Mesendoderm (in vitro differentiated cells): ENCODE measurements around the gene KCNQ1.

ENCODE experiments used
- DNase-seq: peaks from one replicate; pipeline ENCODE4 v3.0.0; 2013
- H2AK5ac ChIP-seq: 2 replicates; pipeline ENCODE4 v1.6.1; 2013; ENCODE audit warnings: low read length, inconsistent platforms
- H2BK120ac ChIP-seq: 2 replicates; pipeline ENCODE4 v1.6.1; 2013; ENCODE audit warnings: low read depth, mild to moderate bottlenecking, low read length, moderate library complexity, mixed read lengths
- H2BK15ac ChIP-seq: replicated peaks from 2 replicates; pipeline ENCODE4 v1.6.1; 2013; ENCODE audit warnings: low read depth, mild to moderate bottlenecking, moderate library complexity
- H2BK5ac ChIP-seq: 2 replicates; pipeline ENCODE4 v1.6.1; 2013; ENCODE audit warnings: low read length, inconsistent platforms
- H3K18ac ChIP-seq: 2 replicates; pipeline ENCODE4 v1.6.1; 2013; ENCODE audit warnings: mild to moderate bottlenecking, low read length, mixed read lengths
- H3K23ac ChIP-seq: one replicate; pipeline ENCODE4 v1.6.1; 2013; ENCODE audit warnings: low read length
- H3K27ac ChIP-seq: 2 replicates; pipeline ENCODE4 v1.5.1; 2013; ENCODE audit warnings: low read depth, mild to moderate bottlenecking, inconsistent platforms, low read length, moderate library complexity
- H3K27me3 ChIP-seq: 2 replicates; pipeline ENCODE4 v1.6.1; 2013; ENCODE audit warnings: low read length, control low read depth, mild to moderate bottlenecking, inconsistent platforms; ENCODE audit not compliant: insufficient read depth, poor library complexity
- H3K36me3 ChIP-seq: 2 replicates; pipeline ENCODE4 v1.6.1; 2013; ENCODE audit warnings: low read length, inconsistent platforms; ENCODE audit not compliant: control insufficient read depth, insufficient read depth
- H3K4ac ChIP-seq: one replicate; pipeline ENCODE4 v1.6.1; 2013; ENCODE audit warnings: low read depth, mild to moderate bottlenecking, low read length, moderate library complexity
- H3K4me1 ChIP-seq: 2 replicates; pipeline ENCODE4 v1.6.1; 2013; ENCODE audit warnings: low read depth, low read length, inconsistent platforms; ENCODE audit not compliant: control insufficient read depth
- H3K4me2 ChIP-seq: 2 replicates; pipeline ENCODE4 v1.6.1; 2013; ENCODE audit warnings: low read length
- H3K4me3 ChIP-seq: 2 replicates; pipeline ENCODE4 v1.5.1; 2013; ENCODE audit warnings: mild to moderate bottlenecking, low read length
- H3K56ac ChIP-seq: one replicate; pipeline ENCODE4 v1.6.1; 2013; ENCODE audit warnings: low read length
- H3K79me1 ChIP-seq: 2 replicates; pipeline ENCODE4 v1.6.1; 2013; ENCODE audit warnings: low read length, inconsistent platforms
- H3K79me2 ChIP-seq: 2 replicates; pipeline ENCODE4 v1.6.1; 2013; ENCODE audit warnings: mild to moderate bottlenecking, low read length; ENCODE audit not compliant: control insufficient read depth, insufficient read depth
- H3K9ac ChIP-seq: 2 replicates; pipeline ENCODE4 v1.6.1; 2013; ENCODE audit warnings: low read length, inconsistent platforms
- H4K5ac ChIP-seq: one replicate; pipeline ENCODE4 v1.6.1; 2013; ENCODE audit warnings: low read length
- H4K8ac ChIP-seq: one replicate; pipeline ENCODE4 v1.6.1; 2013; ENCODE audit warnings: low read depth, mild to moderate bottlenecking, control low read depth, low read length, moderate library complexity
- WGBS: extraction: QIAGEN DNeasy Blood & Tissue Kit; methylation state at CpG from one replicate; pipeline ENCODE4 v1.1.7; 2013; ENCODE audit warnings: low lambda C conversion rate, missing lambda C conversion rate; ENCODE audit not compliant: insufficient coverage; ENCODE audit errors: extremely low coverage; 5-methylcytosine and 5-hydroxymethylcytosine counted together

KCNQ1 gene

DNA sequence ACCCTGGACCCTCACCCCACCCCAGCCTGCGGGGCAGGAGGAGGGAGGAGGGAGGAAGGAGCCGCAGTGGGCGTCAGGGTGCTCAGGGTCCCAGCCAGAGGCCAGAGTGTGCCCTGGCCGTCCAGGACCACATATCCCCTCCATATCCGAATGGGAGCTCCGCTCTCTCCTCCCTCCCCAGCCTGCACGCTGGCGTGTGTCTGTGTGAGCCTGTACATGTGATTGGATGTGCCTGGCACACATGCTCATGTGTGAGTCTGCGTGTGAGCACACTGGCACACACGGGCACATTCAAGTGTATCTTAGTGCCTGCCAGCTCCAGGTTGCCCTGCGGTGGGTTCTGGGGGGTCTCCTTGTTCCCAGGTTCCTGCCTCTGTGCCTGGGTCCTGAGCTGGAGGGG, 36.1 kb upstream of the KCNQ1 start:
- Histone ChIP-seq H4K5ac (no peak overlapping the region), H3K23ac (no peak overlapping the region), H3K18ac (no peak overlapping the region), H3K9ac (no peak overlapping the region), H3K27me3 (no peaks in the 10 kb centered on the region), H2AK5ac (no peak overlapping the region), H3K4ac (no peak overlapping the region), H3K79me1 (no peaks in the 10 kb centered on the region), H3K79me2 (no peaks in the 10 kb centered on the region), H2BK15ac (no peak overlapping the region), H3K27ac (no peak overlapping the region), H3K4me2 (no peak overlapping the region), H3K56ac (no peak overlapping the region), H3K36me3 (no peaks in the 10 kb centered on the region), H3K4me3 (no peak overlapping the region), H2BK120ac (no peak overlapping the region), H2BK5ac (no peak overlapping the region), H4K8ac (no peak overlapping the region), H3K4me1 (no peaks in the 10 kb centered on the region)
- WGBS, result no CpG with 5 or more reads among the region's 11 CpGs
- no peak for DNase-seq

- H3K56ac ChIP-seq, result no peak overlapping the region
- WGBS, result no CpG with 5 or more reads among the region's 16 CpGs
- H2BK120ac ChIP-seq, result no peak overlapping the region
- H3K9ac ChIP-seq, result no peak overlapping the region
- H2BK15ac ChIP-seq, result no peak overlapping the region
- no peak overlapping the region for H3K23ac ChIP-seq
- DNase-seq, result no peak
- no peaks in the 10 kb centered on the region for H3K36me3 ChIP-seq
- H3K4me1 ChIP-seq, result no peaks in the 10 kb centered on the region
- H3K27me3 ChIP-seq, result no peaks in the 10 kb centered on the region
- H3K4me2 ChIP-seq, result no peak overlapping the region
- H3K18ac ChIP-seq, result no peak overlapping the region
- H3K4me3 ChIP-seq, result no peak overlapping the region
- no peak overlapping the region for H3K27ac ChIP-seq
- no peak overlapping the region for H4K8ac ChIP-seq
- no peak overlapping the region for H4K5ac ChIP-seq
- no peak overlapping the region for H3K4ac ChIP-seq
- no peak overlapping the region for H2BK5ac ChIP-seq
- H2AK5ac ChIP-seq, result no peak overlapping the region
- no peaks in the 10 kb centered on the region for H3K79me2 ChIP-seq
- no peaks in the 10 kb centered on the region for H3K79me1 ChIP-seq
Observed at GRCh38 chr11:2409126-2409525, 35.7 kb upstream of the KCNQ1 start.

GRCh38 chr11:2409611-2410468, 35.0 kb upstream of the KCNQ1 start:
- H3K56ac ChIP-seq, result no peak overlapping the region
- H3K4me1 ChIP-seq, result no peaks in the 10 kb centered on the region
- no peak overlapping the region for H2BK15ac ChIP-seq
- H3K79me1 ChIP-seq, result no peaks in the 10 kb centered on the region
- H3K27me3 ChIP-seq, result no peaks in the 10 kb centered on the region
- no peak overlapping the region for H3K4me3 ChIP-seq
- H3K79me2 ChIP-seq, result no peaks in the 10 kb centered on the region
- H3K23ac ChIP-seq, result no peak overlapping the region
- H2BK120ac ChIP-seq, result no peak overlapping the region
- no peak overlapping the region for H3K27ac ChIP-seq
- H4K5ac ChIP-seq, result no peak overlapping the region
- DNase-seq, result no peak
- H3K18ac ChIP-seq, result no peak overlapping the region
- H2BK5ac ChIP-seq, result no peak overlapping the region
- H3K4me2 ChIP-seq, result no peak overlapping the region
- H3K36me3 ChIP-seq, result no peaks in the 10 kb centered on the region
- H3K4ac ChIP-seq, result no peak overlapping the region
- no peak overlapping the region for H2AK5ac ChIP-seq
- no peak overlapping the region for H3K9ac ChIP-seq
- no CpG with 5 or more reads among the region's 42 CpGs for WGBS
- H4K8ac ChIP-seq, result no peak overlapping the region

DNA sequence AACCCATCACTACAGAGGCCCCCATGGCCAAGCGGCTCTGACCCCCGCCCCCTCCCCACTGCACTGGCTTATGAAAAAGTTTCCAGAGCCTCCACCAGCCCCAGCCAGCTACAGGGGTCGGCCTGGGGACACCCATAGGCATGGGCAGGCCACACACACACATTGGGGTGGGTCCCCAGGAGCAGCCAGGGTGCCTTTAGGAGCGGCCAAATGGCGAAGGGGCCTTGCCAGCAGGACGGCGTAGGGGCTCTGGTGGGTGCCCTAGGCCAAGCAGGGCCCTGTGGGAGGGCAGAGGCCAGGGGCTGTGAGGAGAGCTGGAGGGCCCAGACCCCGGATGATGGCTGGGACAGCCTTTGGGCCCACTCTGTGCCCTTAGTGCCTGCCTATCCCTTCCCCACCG, 34.2 kb upstream of the KCNQ1 start:
- DNase-seq, result no peak
- H4K5ac ChIP-seq, result no peak overlapping the region
- H2AK5ac ChIP-seq, result no peak overlapping the region
- H3K18ac ChIP-seq, result no peak overlapping the region
- H2BK15ac ChIP-seq, result no peak overlapping the region
- no peaks in the 10 kb centered on the region for H3K79me2 ChIP-seq
- no peaks in the 10 kb centered on the region for H3K4me1 ChIP-seq
- H3K36me3 ChIP-seq, result no peaks in the 10 kb centered on the region
- H2BK120ac ChIP-seq, result no peak overlapping the region
- H3K4me2 ChIP-seq, result no peak overlapping the region
- H3K4me3 ChIP-seq, result no peak overlapping the region
- no peaks in the 10 kb centered on the region for H3K27me3 ChIP-seq
- no peak overlapping the region for H3K56ac ChIP-seq
- WGBS, result no CpG with 5 or more reads among the region's 9 CpGs
- no peak overlapping the region for H3K23ac ChIP-seq
- no peak overlapping the region for H2BK5ac ChIP-seq
- H4K8ac ChIP-seq, result no peak overlapping the region
- H3K27ac ChIP-seq, result no peak overlapping the region
- H3K9ac ChIP-seq, result no peak overlapping the region
- no peaks in the 10 kb centered on the region for H3K79me1 ChIP-seq
- H3K4ac ChIP-seq, result no peak overlapping the region

- no peak overlapping the region for H2BK15ac ChIP-seq
- H3K36me3 ChIP-seq, result no peaks in the 10 kb centered on the region
- DNase-seq, result no peak
- H2AK5ac ChIP-seq, result no peak overlapping the region
- no peaks in the 10 kb centered on the region for H3K79me2 ChIP-seq
- H3K18ac ChIP-seq, result no peak overlapping the region
- H3K4me3 ChIP-seq, result no peak overlapping the region
- H3K79me1 ChIP-seq, result no peaks in the 10 kb centered on the region
- no peaks in the 10 kb centered on the region for H3K27me3 ChIP-seq
- H3K23ac ChIP-seq, result no peak overlapping the region
- H3K9ac ChIP-seq, result no peak overlapping the region
- H2BK5ac ChIP-seq, result no peak overlapping the region
- no peak overlapping the region for H4K8ac ChIP-seq
- no peak overlapping the region for H2BK120ac ChIP-seq
- WGBS, result no CpG with 5 or more reads among the region's 30 CpGs
- H4K5ac ChIP-seq, result no peak overlapping the region
- H3K56ac ChIP-seq, result no peak overlapping the region
- no peak overlapping the region for H3K4me2 ChIP-seq
- no peak overlapping the region for H3K4ac ChIP-seq
- no peak overlapping the region for H3K27ac ChIP-seq
- no peaks in the 10 kb centered on the region for H3K4me1 ChIP-seq
Observed at GRCh38 chr11:2411446-2412305, 33.1 kb upstream of the KCNQ1 start.
